Measurements from ENCODE around the gene CES5A.
"Not testable (repeated sequence)": the region's sequence is repeated elsewhere in the genome, so short reads cannot be mapped to it uniquely, and the experiment has no call there.

Gene CES5A

GRCh38 chr16:55873122-55873521 is 2.1 kb downstream of the CES5A start:
- TF ChIP-seq CTCF (conservative IDR thresholded peaks at IDR 0.05) (no peak), ZFX (IDR thresholded peaks at IDR 0.05) (no peak)
- H3K27ac ChIP-seq: no peak overlapping the region

- no peak overlapping the region for H3K27ac ChIP-seq
- no peak for TF ChIP-seq CTCF (conservative IDR thresholded peaks at IDR 0.05)
- TF ChIP-seq ZFX (IDR thresholded peaks at IDR 0.05): no peak
Measured at GRCh38 chr16:55872130-55872529, 3.0 kb downstream of the CES5A start.

- H3K27ac ChIP-seq: no peak overlapping the region
- TF ChIP-seq CTCF (conservative IDR thresholded peaks at IDR 0.05) (no peak), ZFX (IDR thresholded peaks at IDR 0.05) (no peak)
Measured at GRCh38 chr16:55871411-55872038, 3.6 kb downstream of the CES5A start.

GRCh38 chr16:55868980-55869379 is 6.2 kb downstream of the CES5A start:
- TF ChIP-seq ZFX (IDR thresholded peaks at IDR 0.05) (no peak), CTCF (conservative IDR thresholded peaks at IDR 0.05) (no peak)
- H3K27ac ChIP-seq: no peak overlapping the region

- no peak overlapping the region for H3K27ac ChIP-seq
- TF ChIP-seq CTCF (conservative IDR thresholded peaks at IDR 0.05): no peak
- TF ChIP-seq ZFX (IDR thresholded peaks at IDR 0.05): no peak
Measured at GRCh38 chr16:55868137-55868536, 7.0 kb downstream of the CES5A start.

- TF ChIP-seq CTCF (conservative IDR thresholded peaks at IDR 0.05): no peak
- no peak for TF ChIP-seq ZFX (IDR thresholded peaks at IDR 0.05)
- no peak overlapping the region for H3K27ac ChIP-seq
Measured at GRCh38 chr16:55861288-55861687, 13.9 kb downstream of the CES5A start.

- H3K27ac ChIP-seq: not testable (repeated sequence)
Measured at GRCh38 chr16:55857650-55858049, 17.5 kb downstream of the CES5A start.

GRCh38 chr16:55856950-55857349 is 18.2 kb downstream of the CES5A start:
- H3K27ac ChIP-seq: no peak overlapping the region
- TF ChIP-seq ZFX (IDR thresholded peaks at IDR 0.05) (no peak), CTCF (conservative IDR thresholded peaks at IDR 0.05) (no peak)

Measured in C4-2B (cell line).